ENCODE data around the gene SERGEF.

The SERGEF gene

DNA sequence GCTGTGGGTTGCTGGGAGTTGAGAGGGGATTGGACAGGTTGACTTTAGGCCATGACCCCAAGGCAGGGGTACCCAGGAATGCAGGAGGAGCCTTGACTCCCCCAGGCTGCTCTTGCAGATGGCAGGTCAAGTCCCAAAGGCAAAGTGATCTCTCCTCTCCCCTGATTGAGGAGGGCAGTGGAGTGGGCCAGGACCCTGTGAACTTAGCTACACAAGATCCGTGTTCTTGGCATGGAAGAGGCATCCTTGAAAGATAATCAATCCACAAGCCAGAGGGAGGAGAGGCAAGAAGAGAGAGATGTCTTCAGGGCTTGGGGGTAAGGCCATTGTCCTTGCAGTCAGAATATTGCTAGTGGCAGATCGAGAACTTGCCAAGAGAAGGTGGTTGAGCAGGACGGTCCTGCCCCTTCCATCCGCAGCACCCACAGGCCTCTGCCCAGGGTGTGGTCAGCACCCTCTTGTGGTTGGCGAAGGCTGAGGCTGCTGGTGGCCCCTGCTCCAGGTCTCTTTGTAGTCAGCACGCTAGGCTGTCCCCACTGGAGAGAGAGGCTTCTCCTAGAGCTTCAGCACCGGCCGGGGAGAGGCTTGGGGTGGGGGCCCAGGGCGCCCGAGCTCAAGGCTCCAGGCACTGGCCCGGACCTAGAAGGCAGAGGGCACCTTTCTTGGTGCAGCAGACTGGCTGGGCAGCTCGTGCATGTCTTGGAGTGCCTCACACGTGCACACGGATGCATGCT is 232.8 kb downstream of the SERGEF start:
- DNase-seq = no peak

DNA sequence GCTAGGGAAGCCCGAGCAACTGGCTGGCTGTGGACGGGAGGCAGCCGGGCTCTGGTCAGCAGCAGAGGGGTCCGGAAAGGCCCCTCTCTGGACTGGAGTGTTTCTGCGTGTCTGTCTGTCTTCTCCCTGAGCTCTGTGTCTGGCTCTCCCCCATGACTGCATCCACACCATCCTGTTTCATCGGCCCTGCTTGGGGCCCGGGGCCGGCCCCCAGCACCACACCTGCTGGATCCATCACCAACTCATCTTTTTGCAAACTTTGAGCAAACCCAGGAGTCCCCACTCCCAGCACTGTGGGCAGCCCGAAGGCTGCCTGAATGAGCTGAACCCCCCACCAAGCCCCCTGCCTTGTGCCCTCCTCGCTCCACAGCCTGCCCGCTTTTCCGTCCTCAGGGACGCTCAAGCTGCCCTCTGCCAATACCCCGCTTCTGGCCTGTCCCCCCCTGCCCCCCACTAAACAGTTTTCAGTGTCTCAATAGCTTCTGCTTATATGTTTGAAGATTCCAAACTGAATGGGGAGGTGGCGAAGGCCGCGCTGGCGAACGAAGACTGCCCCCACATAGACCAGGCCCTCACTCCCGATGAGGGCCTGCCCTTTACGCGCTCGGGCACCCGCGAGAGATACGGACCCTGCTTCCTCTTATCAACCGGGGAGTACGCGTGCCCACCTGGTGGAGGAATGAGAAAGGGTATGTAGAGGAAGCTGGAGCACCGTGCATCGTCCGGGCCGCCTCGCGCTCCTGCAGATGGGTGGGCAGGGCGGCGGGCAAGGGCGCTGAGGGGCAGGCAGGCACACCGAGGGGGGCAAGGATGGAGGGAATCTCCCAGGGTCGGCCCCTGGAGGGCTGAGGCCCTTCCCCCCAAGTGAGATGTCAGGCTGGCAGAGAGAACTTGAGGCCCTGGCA is 233.6 kb downstream of the SERGEF start:
- no peak for DNase-seq

DNA sequence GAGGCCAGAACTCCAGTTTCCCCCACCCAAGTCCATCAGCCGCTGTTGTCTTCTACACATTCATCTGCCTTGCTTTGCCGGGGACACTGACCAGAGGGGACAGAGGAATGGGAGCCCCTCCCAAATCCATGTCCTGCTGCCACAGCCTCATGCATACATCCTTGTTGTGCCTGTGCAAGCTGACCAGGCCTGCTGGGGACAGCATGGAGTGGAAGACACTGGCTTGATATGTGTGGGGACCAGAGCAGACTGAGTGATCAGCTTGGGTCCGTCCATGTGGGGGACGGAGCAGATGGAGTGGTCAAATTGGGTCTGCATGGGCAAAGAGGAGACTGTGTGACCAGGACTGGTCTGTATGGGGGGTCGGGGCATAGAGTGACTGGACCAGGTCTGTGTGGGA is 234.5 kb downstream of the SERGEF start:
- no peak for DNase-seq

DNA sequence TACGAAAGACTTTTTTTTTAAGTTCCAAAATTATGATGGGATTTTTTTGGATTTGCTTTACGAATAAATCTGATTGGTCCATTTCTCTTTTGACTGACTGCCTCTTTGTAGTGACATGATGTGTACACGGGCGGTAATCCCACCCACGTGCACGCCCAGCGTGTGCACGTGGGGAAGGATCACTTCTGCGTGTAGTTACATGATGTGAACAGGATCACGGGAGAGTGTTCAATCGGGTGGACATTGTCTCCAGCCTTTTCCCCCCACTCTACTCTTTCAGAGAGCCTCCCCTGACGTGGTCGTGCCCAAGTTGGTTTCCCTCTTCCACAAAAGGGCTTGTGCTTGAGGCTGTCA is 235.1 kb downstream of the SERGEF start:
- no peak for DNase-seq

DNA sequence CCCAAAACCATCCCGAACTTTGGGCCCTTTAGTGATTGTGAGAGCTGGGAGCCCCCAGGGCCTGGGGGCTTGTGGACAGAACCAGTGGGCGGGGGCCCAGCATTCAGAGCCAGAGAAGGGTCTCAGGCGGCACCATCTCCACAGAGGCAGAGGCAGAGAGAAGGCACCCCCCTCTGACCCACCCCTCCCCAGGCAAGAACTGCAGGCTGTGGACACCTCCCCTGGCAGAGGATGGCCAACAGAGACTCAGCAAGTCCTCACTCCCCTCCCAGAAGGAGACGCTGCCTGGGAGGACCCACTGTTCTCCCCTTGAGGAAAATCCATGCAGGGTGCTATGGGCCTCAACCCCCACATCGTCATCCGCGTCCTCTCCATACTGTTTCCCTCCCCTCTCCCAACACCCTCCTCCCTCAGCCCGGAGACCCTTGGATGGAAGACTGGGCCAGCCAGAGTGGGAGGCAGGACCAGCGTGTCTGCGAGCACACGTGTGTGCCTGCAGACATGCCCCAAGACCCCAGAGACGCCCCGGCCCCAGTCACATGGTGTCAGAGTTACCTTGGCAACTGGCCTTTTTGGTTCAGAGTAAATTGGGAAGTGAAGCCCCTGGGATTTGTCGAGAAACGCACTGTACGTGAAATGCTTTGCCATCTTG is 235.6 kb downstream of the SERGEF start:
- DNase-seq = no peak

DNA sequence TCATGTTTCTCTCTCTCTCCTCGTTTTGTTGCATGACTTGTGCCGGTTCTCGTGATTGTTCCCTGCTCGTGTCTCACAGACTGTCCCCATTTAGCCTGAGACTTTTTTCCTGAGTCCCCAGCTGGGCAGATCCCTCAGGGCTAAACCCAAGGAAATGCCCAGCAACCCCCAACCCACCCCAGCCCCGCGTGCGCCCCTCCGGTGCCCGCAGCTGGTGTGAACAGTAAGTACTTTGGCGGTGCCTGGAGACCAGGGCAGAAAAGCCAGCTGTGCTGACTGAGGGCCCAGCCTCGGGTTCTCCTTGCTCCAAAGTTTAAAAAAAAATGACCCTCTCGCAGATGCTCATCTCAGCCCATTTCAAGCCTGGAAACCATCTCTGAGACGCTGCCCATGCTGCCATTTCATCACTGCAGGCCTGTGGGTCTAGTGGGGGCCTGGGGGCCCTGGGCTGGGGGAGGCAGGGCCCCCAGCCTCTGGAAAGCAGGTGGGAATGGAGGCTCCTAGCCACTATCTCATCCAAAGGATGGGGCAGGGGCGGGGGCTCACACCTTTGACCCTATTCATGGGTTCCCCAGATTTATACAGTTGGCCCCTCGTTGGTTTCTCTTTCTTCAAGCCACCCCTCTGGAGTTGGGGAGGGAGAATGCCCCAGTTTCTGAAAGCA is 236.5 kb downstream of the SERGEF start:
- DNase-seq = no peak

DNA sequence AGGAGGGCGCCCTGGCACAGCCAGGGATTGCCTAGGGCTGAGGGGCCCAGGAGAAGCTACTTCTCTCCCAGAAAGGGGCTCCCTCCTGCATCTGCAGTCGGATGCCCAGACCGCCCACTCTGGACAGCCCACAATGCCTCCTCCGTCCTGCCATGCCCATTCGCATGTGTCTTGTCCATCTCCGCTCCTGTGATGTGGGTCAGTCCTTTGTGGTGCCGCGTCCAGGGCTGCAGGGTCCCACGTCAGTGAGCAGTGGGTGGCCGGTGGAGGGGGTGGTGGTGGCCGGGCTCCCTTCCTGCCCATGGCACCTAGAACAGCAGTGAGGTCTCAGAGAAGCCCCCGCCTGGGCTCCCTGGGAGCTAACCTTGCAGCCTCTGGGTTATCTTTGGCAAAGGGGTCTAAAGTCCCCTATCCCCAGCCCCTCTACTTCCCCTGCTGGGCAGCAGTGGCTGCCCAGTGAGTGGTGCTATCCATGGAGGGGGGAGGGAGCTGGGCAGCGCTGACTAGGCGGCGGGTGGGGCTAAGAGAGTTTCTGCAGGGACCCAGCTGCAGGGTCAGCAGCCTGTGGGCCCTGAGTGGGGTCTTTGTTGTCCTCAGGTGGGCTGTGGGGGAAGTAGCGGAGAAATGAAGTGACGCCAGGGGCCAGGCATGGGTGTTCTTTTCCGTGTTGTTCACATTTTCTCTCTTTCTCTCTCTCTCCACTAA is 237.2 kb downstream of the SERGEF start:
- no peak for DNase-seq

DNA sequence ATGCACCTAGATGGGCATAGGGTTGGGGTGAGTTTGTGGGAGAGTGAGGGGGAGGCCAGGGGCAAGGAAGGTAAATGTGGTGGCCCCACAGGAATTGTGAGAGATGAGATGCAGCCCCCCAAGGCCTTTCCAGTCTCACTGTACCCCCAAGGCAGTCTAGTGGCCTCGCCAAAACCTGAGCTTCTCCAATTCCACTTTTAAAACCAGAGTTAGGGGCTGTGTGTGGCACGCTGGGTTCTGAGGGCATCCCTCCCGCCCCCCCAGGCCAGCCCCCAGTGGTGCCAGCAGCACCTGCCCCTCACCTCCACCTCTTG is 237.9 kb downstream of the SERGEF start:
- DNase-seq = no peak

DNA sequence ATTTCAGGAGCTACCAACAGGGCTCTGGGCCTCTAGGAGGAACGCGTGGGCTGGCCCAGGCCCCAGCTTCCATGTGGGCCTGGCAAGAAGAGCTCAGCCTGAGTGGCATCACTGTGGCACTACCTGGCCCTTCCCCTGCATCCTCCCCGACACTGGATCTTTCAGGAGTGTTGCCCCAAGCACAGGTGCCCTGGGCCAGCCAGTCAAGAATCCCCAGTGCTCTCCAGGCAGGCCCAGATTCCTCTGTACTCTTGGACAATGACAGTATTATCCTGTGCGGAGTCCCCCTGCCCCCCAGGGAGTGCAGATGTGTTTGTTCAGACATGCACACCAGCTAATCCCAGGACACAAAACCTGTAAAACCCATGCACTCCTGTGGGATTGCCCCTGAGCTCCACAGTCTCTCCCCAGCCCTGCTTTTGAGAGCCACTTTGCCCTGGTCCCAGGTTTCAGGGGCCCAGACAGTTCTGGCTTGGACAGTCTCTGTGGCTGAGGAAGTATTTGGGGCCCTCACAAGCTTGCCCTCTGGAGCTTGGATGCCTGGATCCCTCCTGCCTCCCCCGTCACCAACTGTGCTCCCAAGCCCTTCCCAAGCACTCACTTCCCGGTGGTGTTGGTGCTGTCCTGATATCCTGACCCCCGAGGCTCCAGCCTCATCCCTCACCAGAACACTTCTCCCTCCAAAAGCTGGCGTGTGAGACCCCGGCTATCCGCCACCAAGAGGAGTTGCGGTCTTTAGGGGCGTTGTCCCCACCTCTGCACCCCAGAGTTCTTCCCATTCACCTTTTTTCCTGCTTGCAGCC is 238.4 kb downstream of the SERGEF start:
- DNase-seq = no peak

DNA sequence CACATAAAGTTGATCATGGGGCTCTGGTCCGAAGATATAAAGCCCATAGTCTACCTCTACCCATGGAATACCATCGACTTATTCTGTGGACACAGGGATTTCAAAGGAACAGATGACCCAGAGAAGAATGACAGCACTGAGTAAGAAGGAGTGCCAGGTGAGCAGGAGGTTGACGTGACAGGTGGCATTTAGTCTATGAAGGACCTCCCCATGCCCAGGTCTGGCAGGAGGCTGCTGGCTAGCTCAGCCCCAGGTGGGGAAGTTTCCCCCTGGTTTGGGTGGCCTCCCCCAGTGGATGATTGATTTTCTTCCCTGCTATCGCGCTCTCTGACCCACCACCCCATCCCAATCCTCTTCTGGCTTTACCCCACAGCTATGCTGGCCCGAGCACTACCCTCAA is 239.2 kb downstream of the SERGEF start:
- DNase-seq = no peak

DNA sequence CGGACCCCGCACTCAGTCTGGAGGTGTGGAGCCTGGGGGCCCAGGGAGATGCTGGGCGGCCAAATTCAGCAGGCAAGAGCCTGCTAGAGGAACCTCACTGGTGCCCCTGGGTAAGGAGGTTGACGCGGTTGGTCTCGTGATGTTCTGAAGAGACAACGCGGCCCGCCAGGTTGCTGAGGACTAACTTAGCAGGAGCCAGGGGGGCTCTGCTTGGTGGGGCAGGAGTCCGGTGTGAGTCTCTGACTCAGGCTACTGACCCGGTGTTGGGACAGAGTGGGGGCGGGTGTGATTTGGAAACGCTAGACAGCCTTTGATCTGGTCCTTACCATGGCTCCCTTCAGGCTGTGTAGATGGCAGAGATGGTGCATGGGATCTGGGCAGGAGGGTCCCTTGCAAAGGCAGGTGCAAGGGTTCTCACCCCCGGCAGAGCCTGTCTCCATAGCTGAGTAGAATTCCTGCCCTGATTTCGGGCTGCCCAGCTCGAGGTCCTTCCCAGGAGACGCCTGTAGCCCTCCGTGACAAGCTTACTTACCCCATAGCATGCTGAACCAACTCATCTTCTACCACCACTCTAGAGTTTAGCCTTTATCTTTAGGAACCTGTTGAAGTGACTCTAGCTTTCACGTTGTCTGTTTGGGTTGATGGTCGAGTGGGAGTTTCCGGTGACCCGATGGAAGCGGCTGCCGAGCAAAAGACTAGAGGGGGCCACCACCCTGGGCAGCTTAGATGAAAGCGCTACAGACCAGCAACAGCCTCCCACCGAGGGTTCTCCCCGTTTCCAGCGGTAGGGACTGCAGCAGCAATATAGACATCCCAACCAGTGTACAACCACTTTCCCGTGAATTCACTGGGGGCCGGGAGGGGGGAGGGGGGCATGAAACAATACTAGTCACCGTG is 239.9 kb downstream of the SERGEF start:
- DNase-seq = no peak

DNA sequence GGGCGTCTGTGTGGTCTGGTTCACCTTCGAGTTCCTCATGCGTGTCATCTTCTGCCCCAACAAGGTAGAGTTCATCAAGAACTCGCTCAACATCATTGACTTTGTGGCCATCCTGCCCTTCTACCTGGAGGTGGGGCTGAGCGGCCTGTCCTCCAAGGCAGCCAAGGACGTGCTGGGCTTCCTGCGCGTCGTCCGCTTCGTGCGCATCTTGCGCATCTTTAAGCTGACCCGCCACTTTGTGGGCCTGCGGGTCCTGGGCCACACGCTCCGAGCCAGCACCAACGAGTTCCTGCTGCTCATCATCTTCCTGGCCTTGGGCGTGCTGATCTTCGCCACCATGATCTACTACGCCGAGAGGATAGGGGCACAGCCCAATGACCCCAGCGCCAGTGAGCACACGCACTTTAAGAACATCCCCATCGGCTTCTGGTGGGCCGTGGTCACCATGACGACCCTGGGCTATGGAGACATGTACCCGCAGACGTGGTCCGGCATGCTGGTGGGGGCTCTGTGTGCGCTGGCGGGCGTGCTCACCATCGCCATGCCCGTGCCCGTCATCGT is 240.9 kb downstream of the SERGEF start:
- no peak for DNase-seq

DNA sequence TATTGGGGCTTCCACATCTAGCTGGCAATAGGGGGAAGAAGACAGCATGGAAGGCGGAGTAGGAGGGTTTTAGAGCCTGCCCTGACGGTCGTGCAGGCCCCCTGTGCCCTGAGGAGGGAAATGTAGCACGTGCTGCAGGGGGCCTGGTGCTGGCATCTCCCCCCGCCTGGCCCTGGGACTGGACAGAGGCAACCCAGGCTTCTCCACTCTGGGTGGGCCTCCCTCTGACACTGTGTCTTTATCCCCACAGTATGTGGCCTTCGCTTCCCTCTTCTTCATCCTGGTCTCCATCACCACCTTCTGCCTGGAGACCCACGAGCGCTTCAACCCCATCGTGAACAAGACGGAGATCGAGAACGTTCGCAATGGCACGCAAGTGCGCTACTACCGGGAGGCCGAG is 241.4 kb downstream of the SERGEF start:
- no peak for DNase-seq

DNA sequence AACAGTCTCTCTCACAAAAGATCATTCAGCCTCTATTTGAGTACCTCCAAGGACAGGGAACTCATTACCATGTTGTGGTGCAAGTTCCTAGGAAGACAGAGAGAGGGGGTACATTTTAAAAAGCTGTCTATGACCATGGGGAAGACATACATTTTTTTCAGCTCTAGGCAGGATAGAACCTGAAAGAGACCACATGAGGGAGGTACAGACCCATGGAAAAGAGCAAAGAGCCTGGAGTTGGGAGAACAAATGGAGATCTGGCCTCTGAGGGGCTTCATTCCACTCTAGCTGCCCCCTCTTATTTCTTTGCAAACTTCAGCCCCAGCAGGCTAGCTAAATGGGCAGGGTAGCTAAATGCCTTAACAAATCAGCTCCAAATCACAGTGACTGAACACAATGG is 241.9 kb downstream of the SERGEF start:
- DNase-seq = no peak

DNA sequence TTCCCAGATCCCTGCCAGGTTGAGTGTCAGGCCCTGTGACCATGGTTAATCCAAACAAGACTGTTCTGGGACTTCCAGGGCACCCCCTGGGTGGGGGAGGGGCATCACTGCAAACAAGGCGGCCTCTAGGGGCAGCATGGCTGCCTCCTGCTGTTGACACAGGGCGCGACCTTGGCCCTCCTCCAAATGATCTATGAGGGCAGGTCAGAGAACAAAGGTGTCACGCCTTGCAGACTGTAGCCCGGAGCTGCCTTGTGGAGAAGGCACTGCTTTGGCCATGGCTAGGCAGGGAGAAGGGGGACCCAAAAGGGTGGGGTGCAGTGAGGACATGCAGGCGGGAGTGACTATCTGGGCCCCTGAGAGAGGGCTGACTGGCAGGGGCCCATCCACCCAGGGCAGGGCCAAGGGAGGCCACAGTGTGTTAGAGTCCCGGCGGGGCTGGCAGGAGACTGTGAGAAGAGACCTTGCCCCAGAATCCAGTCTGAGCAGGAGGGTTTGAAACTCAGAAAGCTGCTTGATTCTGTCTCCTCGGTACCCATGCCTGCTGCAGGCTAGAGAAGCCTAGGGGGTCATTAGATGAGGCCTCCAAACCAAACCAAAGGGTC is 242.7 kb downstream of the SERGEF start:
- peak; percentile 70 for DNase-seq

DNA sequence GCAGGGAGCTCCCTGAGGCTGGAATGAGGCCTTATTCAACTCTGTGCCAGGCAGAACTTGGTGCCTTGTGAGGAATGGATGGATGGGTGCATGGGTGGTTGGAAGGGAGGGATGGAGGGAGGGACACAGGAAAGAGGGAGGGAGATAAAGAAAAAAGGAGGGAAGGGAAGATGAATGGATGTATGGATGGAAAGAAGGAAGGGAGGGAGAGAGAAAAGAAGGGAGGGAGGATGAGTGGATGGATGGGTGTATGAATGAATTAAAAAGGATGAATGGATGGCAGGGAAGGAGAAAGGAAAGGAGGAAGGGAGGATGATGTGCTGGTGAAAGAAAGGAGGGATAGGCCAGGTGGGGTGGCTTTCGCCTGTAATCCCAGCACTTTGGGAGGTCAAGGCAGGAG is 243.6 kb downstream of the SERGEF start:
- no peak for DNase-seq

DNA sequence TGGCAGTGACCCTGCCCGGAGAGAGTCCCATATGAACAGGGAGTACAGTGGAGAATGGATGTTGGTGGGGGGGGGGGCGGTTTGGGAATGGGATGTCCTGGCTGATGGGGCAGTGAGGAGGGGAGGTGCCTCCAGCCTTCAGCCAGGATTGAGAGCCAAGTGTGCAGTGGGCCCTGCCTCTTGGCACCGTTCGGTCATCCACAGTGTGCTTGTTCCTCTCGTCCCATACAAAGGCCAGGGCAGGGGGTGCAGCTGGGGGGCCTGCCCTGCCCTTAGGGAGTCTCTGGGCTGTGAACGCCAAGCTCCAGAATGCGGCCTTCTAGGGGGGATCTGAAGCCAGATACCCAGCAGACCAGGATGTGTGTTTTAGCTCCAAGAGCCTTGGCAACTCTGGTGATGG is 244.3 kb downstream of the SERGEF start:
- DNase-seq = no peak

DNA sequence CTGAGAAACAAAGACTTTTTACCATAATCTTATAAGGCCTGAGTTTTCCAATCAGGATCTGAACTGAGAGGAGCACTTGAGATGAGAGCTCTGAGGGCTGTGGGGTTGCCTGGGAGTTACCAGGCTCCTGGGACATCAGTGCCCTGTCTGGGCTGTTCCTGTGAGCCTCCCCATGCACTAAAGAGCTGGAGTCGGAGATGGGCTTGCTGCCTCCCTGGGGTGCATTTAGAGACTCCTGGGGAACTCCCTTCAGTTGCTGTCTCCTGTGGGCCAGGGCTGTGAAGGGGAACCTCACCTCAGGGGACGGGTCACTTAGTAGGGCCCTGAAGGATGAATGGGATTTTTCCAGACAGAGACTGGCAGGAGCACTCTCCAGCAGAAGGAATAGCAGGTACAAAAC is 244.9 kb downstream of the SERGEF start:
- no peak for DNase-seq

DNA sequence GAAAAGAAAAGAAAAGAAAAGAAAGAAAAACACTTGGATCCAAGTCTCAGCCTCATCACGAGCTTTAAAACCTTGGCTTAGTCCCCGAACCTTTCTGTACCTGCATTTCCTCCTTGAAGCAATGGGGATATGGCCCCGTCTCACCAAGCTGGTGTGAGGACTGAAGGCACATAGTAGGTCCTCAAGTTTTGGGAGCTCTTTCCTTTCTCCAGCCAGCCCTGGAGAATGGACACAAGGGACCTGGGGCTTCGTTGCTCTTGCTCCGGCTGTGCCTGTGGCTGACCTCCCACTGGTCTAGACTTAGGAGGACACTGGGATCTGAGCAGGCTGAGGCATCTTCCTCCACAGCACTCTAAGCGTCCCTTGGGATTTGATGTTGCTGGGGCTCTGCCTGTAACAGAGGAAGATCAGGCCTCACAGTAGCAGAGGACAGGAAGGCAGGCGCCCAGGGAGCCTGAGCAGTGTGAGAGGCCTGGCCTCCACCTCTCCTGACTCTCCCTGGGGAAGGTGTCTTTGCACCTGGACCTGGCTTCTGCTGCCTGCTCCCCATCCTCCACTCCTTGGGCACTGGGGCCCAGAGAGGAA is 245.5 kb downstream of the SERGEF start:
- DNase-seq = no peak

DNA sequence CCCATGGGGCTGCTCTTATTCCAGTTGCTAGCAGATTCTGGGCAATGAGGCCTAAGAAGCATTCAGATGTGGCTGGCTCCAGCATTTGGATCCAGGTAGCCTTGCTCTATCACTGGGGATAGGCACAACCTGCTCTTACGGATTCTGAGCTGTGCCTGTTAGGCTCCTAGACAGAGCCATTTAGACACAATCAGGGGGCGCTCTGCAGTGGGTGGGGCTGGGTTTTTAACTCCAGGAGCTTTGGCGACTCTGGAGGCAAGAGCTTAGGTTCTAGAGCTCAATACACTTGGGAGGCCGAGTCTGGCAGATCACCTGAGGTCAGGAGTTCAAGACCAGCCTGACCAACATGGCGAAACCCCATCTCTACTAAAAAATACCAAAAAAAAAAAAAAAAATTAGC is 246.3 kb downstream of the SERGEF start:
- no peak for DNase-seq

Data from RPMI8226 (cell line).